IPS-18a (cell line): ENCODE data around the gene ZNF709.
"Not testable (repeated sequence)": the region's sequence is repeated elsewhere in the genome, so short reads cannot be mapped to it uniquely, and the experiment has no call there.

Source experiments
- H3K27ac ChIP-seq: one replicate; pipeline ENCODE4 v1.5.1; 2013; ENCODE audit warnings: low read length
- H3K27me3 ChIP-seq: one replicate; pipeline ENCODE4 v1.6.1; 2013; ENCODE audit warnings: mild to moderate bottlenecking, low read length; ENCODE audit not compliant: control insufficient read depth, insufficient read depth
- H3K36me3 ChIP-seq: one replicate; pipeline ENCODE4 v1.6.1; 2013; ENCODE audit warnings: low read depth, low read length; ENCODE audit not compliant: control insufficient read depth
- H3K4me1 ChIP-seq: one replicate; pipeline ENCODE4 v1.6.1; 2013; ENCODE audit warnings: low read depth, low read length; ENCODE audit not compliant: control insufficient read depth
- H3K4me3 ChIP-seq: one replicate; pipeline ENCODE4 v1.5.1; 2013; ENCODE audit warnings: low read length
- H3K9ac ChIP-seq: one replicate; pipeline ENCODE4 v1.6.1; 2013; ENCODE audit warnings: mild to moderate bottlenecking, low read length, moderate library complexity
- H3K9me3 ChIP-seq: one replicate; pipeline ENCODE4 v1.6.1; 2013; ENCODE audit warnings: low read depth, low read length; ENCODE audit not compliant: control insufficient read depth

ZNF709 gene

GRCh38 chr19:12484371-12485051, at the start of gene ZNF709:
ZNF709 (minus strand) TSS chr19:12484816; CDS start chr19:12484657, 159 bp downstream.
- Histone ChIP-seq H3K27me3 (peaks cover 11% of the 10 kb centered on the region), H3K4me3 (peak within 1 kb of the TSS; percentile 72), H3K4me1 (peaks cover 6% of the 10 kb centered on the region), H3K9me3 (no peaks in the 10 kb centered on the region), H3K27ac (no peak within 1 kb of the TSS), H3K36me3 (no peaks in the 10 kb centered on the region), H3K9ac (peak within 1 kb of the TSS; percentile 55)

DNA sequence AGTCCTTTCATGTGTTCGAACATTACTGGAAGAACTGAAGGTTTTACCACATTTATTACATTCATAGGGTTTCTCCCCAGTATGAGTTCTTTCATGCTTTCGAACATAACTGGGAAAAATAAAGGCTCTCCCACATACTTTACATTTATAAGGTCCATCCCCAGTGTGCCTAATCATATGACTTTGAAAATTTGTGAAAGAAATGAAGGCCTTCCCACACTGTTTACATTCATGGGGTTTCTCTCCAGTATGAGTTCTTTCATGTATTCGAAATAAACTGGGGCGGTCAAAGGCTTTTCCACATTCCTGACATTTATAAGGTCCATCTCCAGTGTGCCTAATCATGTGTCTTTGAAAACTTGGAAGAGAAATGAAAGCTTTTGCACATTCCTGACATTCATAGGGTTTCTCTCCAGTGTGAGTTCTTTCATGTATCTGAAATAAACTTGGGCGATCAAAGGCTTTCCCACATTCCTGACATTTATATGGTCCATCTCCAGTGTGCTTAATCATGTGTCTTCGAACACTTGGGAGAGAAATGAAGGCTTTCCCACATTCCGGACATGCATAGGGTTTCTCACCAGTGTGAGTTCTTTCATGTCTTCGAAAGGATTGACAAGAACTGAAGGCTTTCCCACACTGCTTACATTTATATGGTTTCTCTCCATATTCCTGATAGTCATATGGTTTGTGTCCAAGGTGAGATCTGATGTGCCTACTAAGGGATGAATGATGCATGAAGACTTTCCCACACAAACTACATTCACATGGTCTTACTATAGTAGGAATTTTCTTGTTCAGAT, 42.6 kb upstream of the ZNF709 start:
- peaks cover 87% of the 10 kb centered on the region for H3K9me3 ChIP-seq
- H3K4me3 ChIP-seq: peak overlapping the region; percentile 30
- H3K27ac ChIP-seq: no peak overlapping the region
- no peaks in the 10 kb centered on the region for H3K4me1 ChIP-seq
- H3K9ac ChIP-seq: no peak overlapping the region
- no peaks in the 10 kb centered on the region for H3K27me3 ChIP-seq
- peaks cover 42% of the 10 kb centered on the region for H3K36me3 ChIP-seq

- no peak overlapping the region for H3K27ac ChIP-seq
- H3K4me3 ChIP-seq: peak overlapping the region; percentile 30
- no peaks in the 10 kb centered on the region for H3K27me3 ChIP-seq
- peaks cover 88% of the 10 kb centered on the region for H3K9me3 ChIP-seq
- no peak overlapping the region for H3K9ac ChIP-seq
- no peaks in the 10 kb centered on the region for H3K4me1 ChIP-seq
- H3K36me3 ChIP-seq: peaks cover 42% of the 10 kb centered on the region
Measured at GRCh38 chr19:12526542-12526941, 41.9 kb upstream of the ZNF709 start.

DNA sequence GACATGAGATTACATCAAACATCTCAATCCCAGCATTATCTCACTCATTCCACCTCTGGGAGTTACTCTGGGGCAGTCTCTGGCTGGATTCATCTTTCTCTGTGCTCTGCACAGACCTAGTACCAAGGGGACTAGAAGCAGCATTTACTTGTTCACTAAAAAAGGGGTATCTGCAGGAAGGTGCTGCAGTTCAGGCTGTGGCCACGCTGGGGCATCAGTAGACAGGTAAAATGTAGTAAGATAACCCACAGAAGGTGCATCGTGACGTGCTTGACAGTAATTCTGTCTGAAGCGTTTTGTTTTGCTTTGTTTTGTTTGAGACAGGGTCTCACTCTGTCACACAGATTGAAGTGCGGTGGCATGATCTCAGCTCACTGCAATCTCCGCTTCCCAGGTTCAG, 37.4 kb upstream of the ZNF709 start:
- no peaks in the 10 kb centered on the region for H3K4me1 ChIP-seq
- H3K27ac ChIP-seq: no peak overlapping the region
- H3K9ac ChIP-seq: no peak overlapping the region
- H3K9me3 ChIP-seq: peaks cover 58% of the 10 kb centered on the region
- H3K27me3 ChIP-seq: no peaks in the 10 kb centered on the region
- no peak overlapping the region for H3K4me3 ChIP-seq
- peaks cover 25% of the 10 kb centered on the region for H3K36me3 ChIP-seq

- Histone ChIP-seq H3K27ac (no peak overlapping the region), H3K27me3 (no peaks in the 10 kb centered on the region), H3K4me3 (no peak overlapping the region), H3K36me3 (no peaks in the 10 kb centered on the region), H3K9ac (no peak overlapping the region), H3K4me1 (no peaks in the 10 kb centered on the region), H3K9me3 (no peaks in the 10 kb centered on the region)
Measured at GRCh38 chr19:12513531-12514061, 29.0 kb upstream of the ZNF709 start.

GRCh38 chr19:12497032-12497431, 12.4 kb upstream of the ZNF709 start:
- Histone ChIP-seq H3K4me3 (no peak overlapping the region), H3K36me3 (no peaks in the 10 kb centered on the region), H3K27me3 (no peaks in the 10 kb centered on the region), H3K9me3 (no peaks in the 10 kb centered on the region), H3K4me1 (no peaks in the 10 kb centered on the region), H3K9ac (no peak overlapping the region), H3K27ac (no peak overlapping the region)

DNA sequence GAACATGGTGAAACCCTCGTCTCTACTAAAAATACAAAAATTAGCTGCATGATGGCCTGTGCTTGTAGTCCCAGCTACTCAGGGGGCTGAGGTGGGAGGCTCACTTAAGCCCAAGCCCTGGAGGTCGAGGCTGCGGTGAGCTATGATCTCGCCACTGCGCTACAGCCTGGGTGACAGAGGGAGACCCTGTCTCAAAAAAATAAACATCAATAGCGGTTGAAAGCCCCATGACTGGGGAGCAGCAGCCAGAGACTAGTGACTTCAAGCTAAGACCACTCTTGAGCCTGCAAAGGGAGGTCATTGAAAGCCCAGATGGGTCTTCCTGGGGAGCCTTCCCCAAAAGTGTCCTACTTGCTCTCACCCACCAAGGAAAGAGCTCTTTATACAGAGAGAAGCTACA, 11.9 kb upstream of the ZNF709 start:
- Histone ChIP-seq H3K9ac (no peak overlapping the region), H3K9me3 (no peaks in the 10 kb centered on the region), H3K4me1 (no peaks in the 10 kb centered on the region), H3K4me3 (no peak overlapping the region), H3K36me3 (no peaks in the 10 kb centered on the region), H3K27me3 (no peaks in the 10 kb centered on the region), H3K27ac (no peak overlapping the region)

DNA sequence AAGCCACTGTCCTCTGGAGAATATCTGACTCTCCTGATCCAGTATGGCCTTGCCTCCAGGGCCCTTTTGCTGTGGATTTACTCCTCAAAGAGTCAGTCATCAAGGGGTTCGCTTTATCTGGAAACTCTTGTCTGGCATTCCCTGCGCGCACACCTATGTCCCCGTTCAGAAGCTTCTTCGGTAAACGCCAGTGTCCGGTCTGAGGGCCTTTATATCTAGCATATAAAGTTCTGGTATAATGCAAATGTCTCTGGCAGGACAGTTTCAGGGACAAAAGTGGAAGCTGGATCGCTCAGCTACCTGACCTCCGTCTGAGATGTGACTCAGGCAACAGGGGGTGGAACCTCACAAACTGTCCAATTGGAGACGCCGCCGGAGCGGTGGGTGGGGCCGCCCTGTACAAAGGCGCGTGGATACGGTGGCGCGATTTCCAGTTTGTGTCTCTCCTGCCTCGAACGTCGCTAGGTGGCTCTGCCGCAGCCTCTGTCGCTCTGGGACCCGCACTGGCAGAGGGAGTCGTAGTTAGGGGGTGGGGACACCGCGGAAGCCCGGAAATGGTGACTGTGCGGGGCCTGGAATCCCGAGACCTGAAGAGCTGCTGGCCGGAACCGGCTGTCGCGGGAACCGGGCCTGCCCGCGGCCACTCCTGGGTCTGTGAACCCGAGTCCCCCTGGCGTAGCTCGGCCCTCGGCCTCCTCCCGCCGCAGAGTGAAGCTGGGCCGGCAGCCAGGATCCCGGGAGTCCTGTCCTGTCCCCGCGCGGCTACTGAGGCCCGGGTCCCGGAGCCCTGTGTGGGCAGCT, 10.6 kb upstream of the ZNF709 start:
- Histone ChIP-seq H3K36me3 (no peaks in the 10 kb centered on the region), H3K9me3 (no peaks in the 10 kb centered on the region), H3K9ac (peak overlapping the region; percentile 69), H3K4me1 (no peaks in the 10 kb centered on the region), H3K27me3 (no peaks in the 10 kb centered on the region), H3K4me3 (peak overlapping the region; percentile 72), H3K27ac (peak overlapping the region; percentile 64)

GRCh38 chr19:12494260-12494860, 9.7 kb upstream of the ZNF709 start:
- no peaks in the 10 kb centered on the region for H3K27me3 ChIP-seq
- H3K4me3 ChIP-seq: peak overlapping the region; percentile 72
- no peak overlapping the region for H3K27ac ChIP-seq
- H3K4me1 ChIP-seq: no peaks in the 10 kb centered on the region
- no peaks in the 10 kb centered on the region for H3K36me3 ChIP-seq
- no peak overlapping the region for H3K9ac ChIP-seq
- H3K9me3 ChIP-seq: no peaks in the 10 kb centered on the region

- H3K27me3 ChIP-seq: peaks cover 11% of the 10 kb centered on the region
- not testable (repeated sequence) for H3K4me3 ChIP-seq, H3K27ac ChIP-seq
Measured at GRCh38 chr19:12486265-12486783, 1.7 kb upstream of the ZNF709 start.

DNA sequence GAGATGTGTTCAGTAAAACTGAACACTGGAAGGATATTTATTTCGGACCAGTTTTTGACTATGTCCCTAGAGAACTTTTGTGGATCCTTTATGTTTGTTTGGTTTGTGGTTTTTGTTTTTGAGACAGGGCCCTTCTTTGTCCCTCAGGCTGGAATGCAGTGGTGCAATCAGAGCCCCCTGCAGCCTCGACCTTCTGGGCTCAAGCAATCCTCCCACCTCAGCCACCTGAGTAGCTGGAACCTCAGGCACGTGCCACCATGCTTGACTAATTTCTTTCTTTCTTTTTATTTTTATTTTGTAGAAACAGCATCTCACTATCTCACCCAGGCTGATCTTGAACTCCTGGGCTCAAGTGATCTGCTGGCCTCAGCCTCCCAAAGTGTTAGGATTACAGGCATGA, 955 bp upstream of the ZNF709 start:
- Histone ChIP-seq H3K4me3 (peak overlapping the region; percentile 72), H3K36me3 (no peaks in the 10 kb centered on the region), H3K9ac (no peak overlapping the region), H3K27me3 (peaks cover 11% of the 10 kb centered on the region), H3K27ac (no peak overlapping the region), H3K9me3 (no peaks in the 10 kb centered on the region), H3K4me1 (peaks cover 6% of the 10 kb centered on the region)

More at GRCh38 chr19:12486265-12486783, 1.7 kb upstream of the ZNF709 start:
- not testable (repeated sequence) for H3K36me3 ChIP-seq, H3K4me1 ChIP-seq, H3K9ac ChIP-seq, H3K9me3 ChIP-seq
